ENCODE data around the gene LYPD3.

DNA sequence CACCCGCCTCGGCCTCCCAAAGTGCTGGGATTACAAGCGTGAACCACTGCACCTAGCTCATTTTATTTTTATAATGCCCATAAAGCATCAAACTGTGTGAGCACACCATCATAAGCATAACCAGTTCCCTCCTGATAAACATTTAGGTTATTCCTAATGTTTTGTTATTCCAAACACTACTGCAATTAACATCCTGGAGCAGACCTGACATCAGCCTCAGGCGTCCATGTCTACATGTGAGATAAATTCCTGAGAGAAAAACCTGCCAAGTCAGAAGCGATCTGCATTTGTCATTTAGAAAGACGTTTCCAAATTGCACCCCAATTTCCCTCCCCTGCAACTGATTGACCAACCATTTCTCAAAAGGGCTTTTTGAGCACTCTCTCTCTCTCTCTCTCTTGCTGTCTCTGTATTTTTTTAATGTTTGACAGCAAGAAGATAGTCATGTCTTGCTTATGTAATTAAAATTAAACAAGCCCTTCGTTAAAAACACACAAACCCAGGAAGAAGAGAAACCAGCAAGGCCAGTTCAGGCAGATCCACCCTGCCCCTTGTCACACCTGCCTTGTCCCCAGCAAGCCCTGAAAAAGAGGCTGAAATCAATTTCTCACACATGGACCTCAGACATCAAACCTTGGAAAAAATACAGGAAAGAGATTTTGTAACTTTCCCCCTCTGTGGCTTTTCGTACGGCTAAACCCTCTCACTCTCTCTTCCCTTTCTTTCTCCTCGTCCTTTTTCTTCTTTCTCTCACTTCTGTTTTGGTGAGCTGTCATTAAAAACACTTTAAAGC, 9.9 kb downstream of the LYPD3 start:
- no peak for TF ChIP-seq POLR2AphosphoS5 (IDR thresholded peaks at IDR 0.05; ENCODE audit: low read depth, low read length)
- no peak for TF ChIP-seq TAF1 (IDR thresholded peaks at IDR 0.05; ENCODE audit: borderline replicate concordance, low read depth, low read length)

Measured in GM12892 (cell line).